Psoas muscle (tissue), 8 donors: ENCODE data around the gene SLC26A1. TPM values are rescaled to one million over a fixed set of nuclear protein-coding genes. Genes with fewer than 3 reads are reported as not detected.

Experiments
- ATAC-seq, 4 donors: fragments of 200-7000 bp; cut with Tn5 transposase; one replicate each; pipeline ENCODE4 v1.9.1; 2020; ENCODE audit warnings: moderate library complexity in 3 of 4, mild to moderate bottlenecking in 2 of 4
- DNase-seq, 2 donors: peaks; one replicate each; pipeline ENCODE4 v3.0.0-alpha.2; 2020
- H3K27ac ChIP-seq: fragments of 200-600 bp; one replicate; pipeline ENCODE4 v1.8.0; 2022
- H3K27me3 ChIP-seq, 3 donors: fragments of 200-600 bp in 1 of 3; one replicate each; pipeline versions ENCODE4 v1.6.1 to v1.8.0; 2013 to 2022; ENCODE audit warnings: low read length in 2 of 3, mild to moderate bottlenecking in 2 of 3, moderate library complexity in 1 of 3; ENCODE audit not compliant: insufficient read depth in 3 of 3
- H3K36me3 ChIP-seq, 2 donors: fragments of 200-600 bp in 1 of 2; one replicate each; pipeline versions ENCODE4 v1.6.1 to v1.8.0; 2013 to 2022; ENCODE audit warnings: low read depth in 1 of 2, mild to moderate bottlenecking in 1 of 2, moderate library complexity in 1 of 2; ENCODE audit not compliant: insufficient read depth in 1 of 2
- H3K4me1 ChIP-seq: fragments of 200-600 bp; one replicate; pipeline ENCODE4 v1.8.0; 2022
- H3K4me3 ChIP-seq: fragments of 200-600 bp; one replicate; pipeline ENCODE4 v1.8.0; 2022; ENCODE audit warnings: mild to moderate bottlenecking
- H3K9me3 ChIP-seq: fragments of 200-600 bp; one replicate; pipeline ENCODE4 v1.8.0; 2022
- CTCF ChIP-seq: fragments of 200-600 bp; IDR thresholded peaks from one replicate; pipeline ENCODE4 v1.8.0; 2022; ENCODE audit warnings: antibody characterized with exemption
- WGBS, 3 donors: extraction: QIAGEN DNeasy Blood & Tissue Kit; methylation state at CpG; one replicate each; pipeline versions ENCODE4 v1.1.6 to v1.1.7; 2013; 5-methylcytosine and 5-hydroxymethylcytosine counted together
- intact Hi-C, 2 donors: fragments of 100-400 bp; cut with DNase I; formaldehyde crosslinking; loops; one replicate each; pipeline versions ENCODE4 v1.11.0 to v1.14.2; 2022
- polyA plus RNA-seq, 3 donors: library from polyadenylated mRNA; stranded (reverse); fragments of 200-250 nt; gene quantifications; one replicate each; pipeline ENCODE4 v1.2.3, GENCODE V29; 2013
- total RNA-seq, 4 donors: library from RNA; stranded (reverse); fragmentation: NEBNext Ultra II Directional in 2 of 4; extraction: Animal tissue kit (Norgen Biotek cat#: 25700) in 2 of 4; gene quantifications; one replicate each; pipeline versions ENCODE4 v1.2.1 to v1.2.4, GENCODE V29; 2021 to 2023
- donor health status: healthy with polysubstance abuse.
- donor health status: DM: no; HTN: no; CAD: no; lungs with moderate emphysema.
- donor health status: Bipolar disorder and iron deficiency.
- donor health status: healthy.
- donor health status: DM: yes; HTN: yes; CAD: no.
- donor health status: DM: no; HTN: no; CAD: no.
- donor health status: DM: no; HTN: no; CAD: no.
- donor health status: DM: yes; HTN: yes; CAD: no.

Gene SLC26A1
- total and polyA plus RNA-seq, 7 donors, result 0.06 to 0.36 (median 0.15) TPM; not detected in 3

GRCh38 chr4:995311-996026 lies 2.3 kb upstream of the SLC26A1 start:
- Histone ChIP-seq H3K36me3 (peaks cover 0 to 6% of the 10 kb centered on the region in 2 donors), H3K4me1 (peaks cover 4% of the 10 kb centered on the region), H3K27ac (no peak overlapping the region), H3K4me3 (no peak overlapping the region), H3K27me3 (peaks cover 0 to 45% (median 20%) of the 10 kb centered on the region in 3 donors), H3K9me3 (no peaks in the 10 kb centered on the region)
- intact Hi-C loops, result loop anchor here in 1 of 2 donors (10.0 kb wide), 1 partner anchor 261 kb away; no protein-coding TSS in a partner anchor
- 85 to 88% (median 86%) methylated on average over 20 to 23 of the region's 23 CpGs for WGBS, 3 donors
- no peak for ATAC-seq
- TF ChIP-seq CTCF, result no peak
- no peak for DNase-seq

GRCh38 chr4:992297-993110 lies 700 bp downstream of the SLC26A1 start:
- ATAC-seq (no peak), DNase-seq (no peak)

DNA sequence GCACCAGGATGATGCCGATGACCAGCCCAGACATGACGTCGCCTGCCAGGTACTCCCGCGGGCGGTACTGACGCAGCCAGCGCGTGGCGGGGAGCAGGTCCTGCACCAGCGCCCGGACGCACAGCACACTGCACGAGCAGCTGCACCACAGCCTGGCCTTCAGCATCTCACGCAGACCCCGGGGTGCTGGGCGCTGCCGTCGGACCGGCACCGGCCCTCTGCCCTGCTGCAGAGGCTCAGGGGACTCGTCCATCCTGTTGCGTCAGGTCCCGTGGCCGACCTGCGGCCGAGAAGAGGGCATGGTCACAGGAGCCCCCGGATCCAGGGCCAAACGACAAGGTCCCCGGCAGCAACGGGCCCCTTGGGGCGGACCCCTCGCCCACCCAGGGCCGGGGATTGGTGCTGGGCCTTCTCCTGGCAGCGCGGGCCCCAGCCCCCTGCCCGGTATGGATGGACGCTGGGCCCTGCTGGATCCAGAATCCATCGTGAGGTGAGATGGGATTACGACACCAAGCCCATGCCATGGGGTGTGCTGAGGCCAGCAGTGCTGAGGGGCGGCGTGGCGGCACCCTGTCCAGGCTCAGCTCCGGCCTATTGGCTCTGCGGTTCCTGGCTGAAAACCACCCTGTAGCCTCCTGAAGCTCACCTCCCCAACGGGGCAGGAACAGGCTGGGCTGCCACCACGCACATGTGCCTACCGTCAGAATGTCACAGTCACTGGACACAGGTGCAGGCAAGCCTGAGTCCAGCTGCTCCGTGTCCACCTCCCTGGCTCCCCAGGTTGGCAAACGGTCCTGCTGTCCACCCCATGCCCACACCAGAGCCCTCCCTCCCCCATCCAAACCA lies 1.5 kb downstream of the SLC26A1 start:
- Histone ChIP-seq H3K4me1 (peaks cover 8% of the 10 kb centered on the region), H3K27me3 (peaks cover 0 to 7% (median 3%) of the 10 kb centered on the region in 3 donors), H3K9me3 (no peaks in the 10 kb centered on the region), H3K27ac (no peak overlapping the region), H3K4me3 (no peak overlapping the region), H3K36me3 (peaks cover 0 to 10% of the 10 kb centered on the region in 2 donors)
- ATAC-seq (no peak), DNase-seq (no peak)
- no peak for TF ChIP-seq CTCF
- intact Hi-C loops, result loop anchor here in 1 of 2 donors (10.0 kb wide), 1 partner anchor 257 kb away; no protein-coding TSS in a partner anchor
- 93 to 94% (median 93%) methylated on average over 47 to 50 of the region's 50 CpGs for WGBS, 3 donors

More at GRCh38 chr4:992297-993110, 700 bp downstream of the SLC26A1 start:
- Histone ChIP-seq H3K27ac (no peak overlapping the region), H3K4me1 (peaks cover 6% of the 10 kb centered on the region), H3K36me3 (peaks cover 0 to 10% of the 10 kb centered on the region in 2 donors), H3K4me3 (no peak overlapping the region), H3K9me3 (no peaks in the 10 kb centered on the region), H3K27me3 (peaks cover 0 to 15% (median 5%) of the 10 kb centered on the region in 3 donors)
- TF ChIP-seq CTCF, result no peak
- WGBS, 3 donors, result 68 to 71% (median 70%) methylated on average over 25 of the region's 25 CpGs
- intact Hi-C loops, result loop anchor here in 1 of 2 donors (10.0 kb wide), 1 partner anchor 258 kb away; no protein-coding TSS in a partner anchor

DNA sequence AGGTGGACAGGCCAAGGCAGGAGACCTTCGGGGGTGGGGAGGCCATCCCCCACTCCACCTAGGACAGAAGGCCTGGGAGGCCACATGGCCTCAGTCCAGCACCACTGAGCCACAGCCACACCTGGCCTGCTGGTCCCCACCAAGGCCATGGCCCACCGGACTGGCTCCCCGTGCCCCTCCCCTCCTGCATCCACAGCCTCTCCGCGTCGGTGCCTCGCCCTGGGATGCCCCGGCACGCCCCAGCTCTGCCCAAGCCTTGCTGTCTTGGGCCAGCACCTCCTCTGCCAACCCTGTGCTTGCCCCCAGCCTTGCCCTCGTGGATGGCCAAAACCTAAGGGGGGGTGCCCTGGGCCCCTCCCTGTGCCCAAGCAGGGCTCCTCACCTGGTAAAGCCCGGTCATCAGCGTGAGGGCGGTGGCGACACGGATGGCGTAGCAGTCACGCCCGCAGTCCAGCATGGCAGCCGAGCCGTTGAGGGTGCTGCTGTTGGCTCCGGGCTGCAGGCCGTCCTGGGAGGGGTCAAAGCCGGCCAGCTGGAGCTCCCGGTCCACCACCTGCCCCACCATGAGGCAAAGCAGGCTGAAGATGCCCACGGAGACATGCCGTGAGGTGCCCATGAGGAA lies 2.3 kb downstream of the SLC26A1 start:
- DNase-seq (peak in 1 of 2 donors; percentile 46), ATAC-seq (no peak)
- Histone ChIP-seq H3K36me3 (peaks cover 0 to 10% of the 10 kb centered on the region in 2 donors), H3K27me3 (no peaks in the 10 kb centered on the region), H3K4me3 (no peak overlapping the region), H3K9me3 (no peaks in the 10 kb centered on the region), H3K4me1 (peaks cover 12% of the 10 kb centered on the region), H3K27ac (no peak overlapping the region)
- no peak for TF ChIP-seq CTCF
- intact Hi-C loops, result loop anchor here in 1 of 2 donors (10.0 kb wide), 1 partner anchor 256 kb away; no protein-coding TSS in a partner anchor
- WGBS, 3 donors, result 90 to 94% (median 91%) methylated on average over 23 to 26 of the region's 26 CpGs
